NCI-H1436 treated with DMSO at 0.1 percent for 48 hours (cell line): ENCODE data around the gene PCYT2.
"Not testable (repeated sequence)": the region's sequence is repeated elsewhere in the genome, so short reads cannot be mapped to it uniquely, and the experiment has no call there.

Experiments used
- DNase-seq: peaks from one replicate; lab custom pipeline; 2025; lab: John Stamatoyannopoulos, UW

Gene PCYT2

DNA sequence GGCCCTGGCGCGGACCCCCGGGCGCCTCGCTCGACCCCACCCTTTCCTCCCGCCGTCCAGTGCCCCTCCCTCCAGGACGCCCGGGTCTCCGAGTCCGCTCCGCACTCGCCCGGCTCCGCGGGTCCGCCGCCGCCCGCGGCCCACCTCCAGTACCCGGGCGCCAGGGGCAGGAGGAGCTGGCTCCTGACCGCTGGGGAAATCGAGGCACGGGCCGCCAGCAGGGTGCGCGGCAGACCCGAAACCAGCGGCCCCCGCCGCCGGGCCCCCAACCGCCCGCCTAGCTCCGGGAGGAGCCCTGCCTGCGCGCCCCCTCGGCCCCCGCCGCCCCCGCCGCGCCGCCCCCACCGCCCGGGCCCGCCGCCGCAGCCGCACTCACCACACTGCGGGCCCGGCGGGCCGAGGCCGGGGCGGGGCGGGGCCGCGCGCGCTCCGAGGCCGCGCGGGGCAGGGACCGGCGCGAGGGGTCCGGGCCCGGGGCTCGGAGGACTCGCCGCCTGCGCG, 16.0 kb upstream of the PCYT2 start:
- no peak for DNase-seq

DNA sequence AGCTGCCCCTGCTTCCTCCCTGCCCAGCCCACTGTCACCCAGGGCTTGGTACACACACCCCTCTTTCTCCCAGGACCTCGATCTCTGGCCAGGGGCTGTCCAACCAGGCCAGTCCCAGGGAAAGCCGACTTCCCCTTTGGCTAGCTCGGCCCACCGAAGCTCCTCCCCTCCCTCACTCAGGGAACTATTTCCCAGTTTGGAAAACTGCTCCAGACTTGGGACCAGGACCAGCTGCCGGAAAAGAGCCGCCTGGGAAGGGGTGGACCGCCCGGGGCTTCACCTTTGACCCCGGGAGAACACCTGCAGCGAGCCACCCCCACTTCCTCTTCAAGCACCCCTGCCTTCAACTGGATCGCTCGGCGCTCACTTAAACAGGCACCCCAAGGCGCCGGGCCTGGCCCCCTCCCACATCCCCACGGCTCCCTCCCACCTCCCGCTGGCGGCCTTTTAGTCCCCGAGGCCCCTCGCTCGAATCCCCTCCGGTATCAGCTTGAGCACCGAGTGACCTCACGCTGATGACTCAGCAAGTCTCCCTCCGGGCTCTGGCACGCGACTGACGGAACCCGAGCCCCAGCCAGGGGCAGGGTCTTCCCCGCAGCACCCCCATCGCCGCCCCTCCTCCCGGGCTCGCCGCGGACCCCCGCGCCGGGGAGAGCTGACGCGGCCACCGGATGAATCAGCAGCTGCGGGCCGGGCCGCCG, 15.4 kb upstream of the PCYT2 start:
- no peak for DNase-seq

DNA sequence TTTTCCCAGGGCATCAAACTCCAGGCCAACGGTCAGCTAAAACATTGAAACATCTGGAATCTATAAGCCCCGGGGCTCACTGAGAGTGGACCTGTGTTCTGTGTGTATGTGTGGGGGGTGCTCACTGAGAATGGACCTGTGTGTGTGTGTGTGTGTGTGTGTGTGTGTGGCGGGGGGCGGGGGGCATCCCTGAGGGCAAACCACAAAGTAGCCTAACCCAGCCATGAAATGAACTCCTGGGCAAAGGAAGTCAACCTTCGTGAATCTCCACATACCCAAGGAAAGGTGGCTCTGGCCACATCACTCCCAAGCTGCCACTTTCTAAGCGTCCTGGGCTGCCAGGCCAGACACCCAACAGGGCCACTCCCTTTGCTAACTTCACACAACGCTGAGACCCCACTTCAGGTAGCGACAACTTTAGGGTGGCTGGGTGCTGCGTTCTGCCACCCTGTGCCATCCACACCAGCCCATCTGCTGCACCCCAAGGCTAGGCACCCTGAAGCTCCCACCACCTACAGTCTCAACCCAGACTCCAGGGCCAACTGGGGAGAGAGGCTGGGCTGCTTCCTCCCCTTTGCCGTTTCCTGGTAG, 14.8 kb upstream of the PCYT2 start:
- no peak for DNase-seq

DNA sequence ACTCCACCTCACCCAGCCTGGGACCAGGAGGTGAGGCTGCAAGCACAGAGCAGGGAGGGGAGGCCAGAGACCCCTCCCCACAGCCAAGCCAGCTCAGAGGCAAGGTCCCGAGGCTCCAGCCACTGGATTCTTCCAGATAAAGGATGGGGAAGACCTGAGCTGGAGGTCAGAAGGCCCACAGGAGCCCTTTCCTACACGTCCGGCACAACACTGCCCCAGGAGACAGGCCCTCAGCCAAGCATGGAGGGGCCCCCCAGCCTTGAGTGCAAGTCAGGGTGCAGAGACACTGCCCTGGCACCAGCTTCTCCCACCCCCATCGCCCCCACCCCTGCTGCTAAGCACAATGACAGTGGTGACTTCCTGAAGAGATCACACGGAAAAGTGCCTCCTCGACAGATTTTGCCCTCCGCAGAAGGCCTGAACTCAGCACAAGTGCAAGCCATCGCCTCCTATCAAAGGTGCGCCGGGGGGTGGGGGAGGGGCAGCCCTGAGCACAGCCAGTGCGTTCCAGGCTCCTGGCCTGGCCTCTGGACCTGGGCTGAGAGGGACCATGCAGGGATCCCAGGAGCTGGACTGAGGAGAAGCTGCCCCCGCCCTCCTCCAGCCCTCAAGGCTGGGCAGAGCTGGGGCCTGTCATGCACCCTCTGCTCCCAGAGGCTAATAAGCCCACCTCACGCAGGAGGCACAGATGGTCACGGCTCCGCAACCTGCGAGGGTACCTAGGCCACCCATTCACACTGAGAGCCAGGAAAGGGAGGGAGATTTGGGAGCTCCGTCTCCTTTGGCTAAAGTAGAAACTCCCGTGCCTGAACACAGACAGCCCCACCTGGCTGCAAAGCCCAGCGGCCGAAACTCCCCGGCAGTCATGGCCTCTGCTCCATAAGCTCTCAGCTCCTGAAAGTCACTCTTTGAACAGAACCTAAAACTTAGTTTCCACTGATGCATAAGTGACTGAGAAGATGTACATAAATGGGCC, 13.6 kb upstream of the PCYT2 start:
- no peak for DNase-seq

DNA sequence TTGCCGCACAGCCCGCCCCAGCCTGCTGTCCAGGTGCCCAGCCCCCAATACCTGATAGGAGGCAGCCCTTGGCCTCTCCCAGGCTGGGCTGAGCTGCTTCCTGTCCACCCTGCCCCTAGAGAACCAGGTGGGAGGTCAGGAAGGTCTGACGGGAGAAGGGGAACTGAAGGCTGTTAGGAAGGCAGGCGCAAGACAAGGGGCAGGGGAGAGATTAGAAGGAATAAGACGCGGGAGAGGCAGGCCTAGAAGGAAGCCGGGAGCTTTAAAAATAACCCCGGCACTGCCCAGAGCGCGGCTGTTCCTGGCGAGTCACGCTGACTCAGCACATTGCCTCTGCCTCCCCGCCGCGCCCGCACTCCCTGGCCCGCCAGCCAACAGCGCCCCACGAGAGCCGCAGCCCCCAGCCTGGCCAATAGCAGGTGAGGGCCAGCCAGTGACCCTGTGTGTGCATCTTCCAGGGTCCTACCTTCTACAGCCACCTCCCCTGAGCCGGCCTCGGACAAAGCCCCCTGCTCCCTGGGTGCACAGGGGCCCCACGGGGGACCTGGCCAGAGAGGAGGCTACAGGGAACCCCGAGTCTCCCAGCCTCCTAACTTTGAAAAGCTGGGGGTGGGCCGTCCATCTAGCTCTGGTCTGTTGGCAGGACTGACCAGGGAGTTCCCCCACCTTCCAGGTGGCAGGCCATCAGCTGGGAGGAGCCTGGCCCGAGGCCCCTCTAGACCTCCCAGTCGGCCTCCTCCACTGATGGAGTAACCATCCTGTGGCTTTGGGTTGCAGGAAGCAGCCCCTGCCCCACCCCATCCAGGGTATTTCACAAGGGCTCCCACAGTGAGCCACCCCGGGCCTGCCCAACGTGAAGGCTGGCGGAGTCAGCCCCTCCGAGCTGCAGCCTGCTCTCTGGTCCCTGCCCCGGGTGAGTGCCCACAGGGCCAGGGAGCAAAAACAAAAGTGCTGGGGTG, 12.4 kb upstream of the PCYT2 start:
- DNase-seq = no peak

DNA sequence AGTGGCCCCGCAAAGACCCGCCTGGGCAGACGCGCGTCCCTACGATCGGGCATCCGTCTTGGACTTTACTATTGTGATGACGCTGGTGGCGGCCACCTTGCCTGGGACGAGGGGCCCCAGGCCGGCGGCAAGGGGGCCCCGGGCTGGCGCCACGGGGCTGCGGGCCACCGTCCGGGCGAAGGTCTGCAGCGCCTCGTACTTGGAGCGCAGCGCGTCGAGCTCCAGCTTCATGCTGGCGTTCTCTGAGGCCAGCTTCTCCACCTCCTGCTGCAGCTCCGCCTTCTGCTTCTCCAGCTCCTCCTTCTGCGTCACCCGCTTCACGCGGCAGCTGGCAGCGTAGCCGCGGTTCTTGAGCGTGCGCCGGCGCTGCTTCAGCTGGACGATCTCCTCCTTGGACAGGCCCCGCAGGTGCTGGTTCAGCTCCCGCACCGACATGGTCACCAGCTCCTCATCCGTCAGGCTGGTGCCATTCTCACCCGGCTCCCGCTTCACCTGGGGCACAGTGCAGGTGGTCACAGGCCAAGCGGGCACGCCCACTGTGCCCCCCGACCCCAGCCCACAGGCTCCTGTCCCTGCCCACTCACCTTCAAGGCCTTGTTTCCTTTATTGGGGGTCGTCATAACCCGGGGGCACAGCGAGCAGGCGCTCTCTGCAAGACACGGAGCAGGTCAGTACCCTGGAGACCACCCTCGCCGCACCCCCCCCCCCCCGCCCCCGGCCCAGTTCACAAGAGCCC, 11.5 kb upstream of the PCYT2 start:
- no peak for DNase-seq

DNA sequence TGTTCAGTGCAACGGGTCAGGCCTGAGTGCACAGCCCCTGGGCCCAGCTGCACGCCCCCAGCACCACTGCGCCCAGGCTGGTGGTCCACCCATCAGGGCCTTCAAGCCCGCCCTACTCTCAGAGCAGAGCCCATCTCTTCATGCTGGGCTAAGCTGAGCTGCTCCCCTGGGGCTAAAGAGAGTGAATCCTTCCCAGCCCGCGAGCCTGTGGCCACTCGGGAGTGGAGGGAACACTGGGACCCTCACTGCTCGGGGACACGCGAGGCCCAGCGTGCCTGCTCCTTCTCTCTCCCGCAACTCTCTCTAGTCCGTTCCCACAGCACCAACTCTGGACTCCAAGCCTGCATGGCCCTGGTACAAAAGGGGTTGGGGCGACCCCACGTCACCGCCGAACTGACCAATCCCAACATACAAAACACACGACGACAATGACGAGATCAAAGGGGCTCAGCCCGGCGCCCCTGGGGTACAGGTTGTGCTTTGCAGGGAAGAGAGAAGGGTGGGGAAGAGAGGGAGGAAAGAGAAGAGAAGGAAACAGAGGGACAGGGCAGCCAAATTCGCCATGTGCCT, 10.9 kb upstream of the PCYT2 start:
- DNase-seq = no peak

DNA sequence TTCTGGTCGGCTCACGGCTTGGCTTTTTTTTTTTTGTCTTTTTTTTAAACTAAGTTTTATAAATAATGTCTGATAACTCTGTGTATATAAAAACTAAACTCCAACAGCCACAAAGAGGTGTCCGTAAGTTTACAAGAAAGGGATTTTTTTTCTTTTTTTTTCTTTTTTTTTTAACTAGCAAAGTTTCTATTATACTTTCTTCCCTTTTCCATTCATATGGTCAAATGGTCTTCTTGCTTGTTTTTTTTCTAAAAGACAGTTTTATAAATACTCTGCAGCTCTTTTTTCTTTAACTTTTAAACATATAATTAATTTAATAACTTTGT, 10.3 kb upstream of the PCYT2 start:
- DNase-seq = no peak

DNA sequence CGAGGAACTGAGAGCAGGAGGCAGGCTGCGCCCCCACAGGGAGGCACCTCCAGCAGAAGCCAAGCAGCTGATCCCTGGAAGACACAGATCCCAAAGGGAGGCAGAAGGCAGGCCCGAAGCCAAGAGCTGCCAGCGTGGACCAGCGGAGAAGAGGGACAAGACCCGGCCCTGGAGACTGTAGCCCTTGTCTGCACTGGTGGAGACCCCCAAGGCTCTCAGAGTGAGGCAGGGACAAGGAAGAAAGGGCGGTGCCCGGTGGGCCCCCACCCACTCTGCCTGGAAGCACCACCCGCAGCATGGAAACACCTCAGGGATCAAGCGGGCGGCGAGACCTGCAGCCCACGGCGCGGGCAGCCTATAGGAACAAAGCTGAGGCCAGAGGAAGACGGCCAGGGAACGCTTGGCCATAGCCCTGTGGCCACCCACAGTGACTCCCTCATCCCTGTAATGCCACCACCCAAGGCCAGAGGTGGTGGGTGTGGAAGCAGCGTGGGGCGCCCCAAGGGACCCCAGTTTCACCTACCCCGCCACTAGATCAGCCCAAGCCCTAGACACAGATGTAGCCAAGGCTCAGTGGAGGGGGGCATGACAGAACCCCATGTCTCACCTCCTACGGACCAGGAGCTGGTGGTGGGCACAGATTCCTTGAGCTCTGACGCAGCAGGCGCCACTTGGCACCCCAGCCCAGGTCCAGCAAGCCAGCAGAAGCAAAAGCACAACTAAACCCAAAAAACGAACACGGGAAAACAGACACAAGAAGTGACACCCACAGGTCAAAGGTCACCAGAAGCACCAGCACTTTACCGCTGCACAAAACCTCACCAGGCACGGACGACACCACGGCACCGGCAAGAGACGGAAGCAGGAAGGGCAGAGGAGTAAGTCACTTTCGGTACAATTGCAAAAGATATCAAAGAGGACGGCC, 9.7 kb upstream of the PCYT2 start:
- DNase-seq = no peak

DNA sequence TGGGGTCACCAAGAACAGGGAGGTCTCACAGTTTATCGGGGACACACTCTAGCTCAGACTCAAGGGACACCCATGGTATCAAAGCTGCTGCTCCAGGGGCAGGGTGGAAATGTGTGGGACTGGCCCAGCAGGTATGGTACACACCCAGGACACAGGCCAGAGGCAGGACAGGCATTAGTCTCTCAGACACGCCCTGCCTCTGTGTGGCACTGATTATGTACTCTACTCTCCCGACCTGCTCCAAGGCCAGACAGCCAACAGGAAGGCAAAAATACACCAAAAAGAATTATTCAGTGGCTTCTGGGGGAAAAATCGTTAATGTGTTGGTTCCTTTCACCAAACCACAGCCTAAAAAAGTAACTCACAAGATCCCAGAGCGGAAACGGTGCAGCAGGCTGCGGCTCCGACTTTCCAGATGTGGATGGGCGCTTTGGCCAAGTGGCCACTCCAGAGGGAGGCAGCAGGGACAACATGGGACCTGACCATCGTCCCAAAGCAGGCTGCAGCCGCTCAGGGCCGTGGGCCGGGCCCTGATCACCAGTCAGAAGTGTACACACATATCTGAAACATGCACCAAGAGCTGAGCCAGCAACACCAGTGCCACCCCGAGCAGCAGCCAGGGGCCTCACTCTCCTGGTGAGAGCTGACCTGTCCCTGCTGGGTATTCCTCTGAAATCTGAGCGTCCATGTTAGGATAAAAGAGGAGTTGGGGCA, 7.8 kb upstream of the PCYT2 start:
- no peak for DNase-seq

DNA sequence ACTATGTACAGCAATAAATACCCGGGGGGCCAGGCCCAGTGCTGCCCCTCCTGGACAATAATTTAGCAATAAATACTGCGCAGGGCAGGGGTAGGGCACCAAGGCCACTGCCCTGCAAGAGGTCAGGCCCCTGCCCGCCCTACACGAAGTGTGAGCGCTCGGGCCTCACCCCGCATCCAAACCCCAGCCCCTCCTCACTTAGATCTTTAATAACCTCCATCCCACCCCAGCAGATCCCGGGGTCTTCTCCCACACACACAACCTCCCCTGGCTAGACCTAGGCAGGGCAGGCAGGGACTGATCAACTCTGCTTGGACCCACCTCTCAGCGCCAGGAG, 7.1 kb upstream of the PCYT2 start:
- DNase-seq = not testable (repeated sequence)

DNA sequence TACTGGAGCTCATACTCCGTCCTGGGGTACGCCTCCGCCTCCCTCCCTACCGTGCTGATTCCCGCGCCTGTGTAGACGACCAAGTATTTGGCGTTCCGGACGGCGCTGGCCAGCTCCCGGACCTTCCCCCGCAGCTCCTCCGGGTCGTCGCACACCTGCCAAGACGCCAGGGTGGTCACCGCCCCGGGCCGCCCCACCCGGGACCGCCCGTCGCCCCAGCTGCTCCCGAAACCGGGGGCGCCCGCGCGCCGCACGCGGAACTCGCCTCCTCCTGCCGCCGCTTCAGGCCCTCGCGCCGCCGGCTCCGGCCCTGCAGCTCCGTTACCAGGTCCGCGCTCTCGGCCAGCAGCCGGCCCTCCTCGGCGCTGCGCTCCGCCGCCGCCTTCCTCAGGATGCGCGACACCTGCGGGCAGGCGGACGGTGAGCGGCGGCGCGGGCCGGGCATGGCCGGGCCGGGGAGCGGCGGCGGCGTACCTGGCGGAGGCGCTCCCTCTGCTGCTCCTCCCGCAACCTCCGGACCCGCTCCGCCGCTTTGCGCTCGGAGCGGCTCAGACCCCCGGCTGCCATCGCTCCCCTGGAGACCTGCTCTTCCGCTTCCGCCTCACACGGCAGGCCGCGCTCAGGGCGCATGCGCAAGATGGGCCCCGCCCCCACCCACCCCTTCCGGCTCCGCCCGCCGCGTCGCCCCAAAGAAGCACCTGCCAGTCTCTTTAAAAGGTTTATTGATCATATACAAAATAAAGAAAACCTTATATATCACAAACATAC, 6.5 kb upstream of the PCYT2 start, which contains the start of gene SIRT7:
SIRT7 (minus strand) TSS at position 612 of the 768 bp plus-strand sequence; CDS start at position 567, 45 bp downstream.
- peak; percentile 19 for DNase-seq

DNA sequence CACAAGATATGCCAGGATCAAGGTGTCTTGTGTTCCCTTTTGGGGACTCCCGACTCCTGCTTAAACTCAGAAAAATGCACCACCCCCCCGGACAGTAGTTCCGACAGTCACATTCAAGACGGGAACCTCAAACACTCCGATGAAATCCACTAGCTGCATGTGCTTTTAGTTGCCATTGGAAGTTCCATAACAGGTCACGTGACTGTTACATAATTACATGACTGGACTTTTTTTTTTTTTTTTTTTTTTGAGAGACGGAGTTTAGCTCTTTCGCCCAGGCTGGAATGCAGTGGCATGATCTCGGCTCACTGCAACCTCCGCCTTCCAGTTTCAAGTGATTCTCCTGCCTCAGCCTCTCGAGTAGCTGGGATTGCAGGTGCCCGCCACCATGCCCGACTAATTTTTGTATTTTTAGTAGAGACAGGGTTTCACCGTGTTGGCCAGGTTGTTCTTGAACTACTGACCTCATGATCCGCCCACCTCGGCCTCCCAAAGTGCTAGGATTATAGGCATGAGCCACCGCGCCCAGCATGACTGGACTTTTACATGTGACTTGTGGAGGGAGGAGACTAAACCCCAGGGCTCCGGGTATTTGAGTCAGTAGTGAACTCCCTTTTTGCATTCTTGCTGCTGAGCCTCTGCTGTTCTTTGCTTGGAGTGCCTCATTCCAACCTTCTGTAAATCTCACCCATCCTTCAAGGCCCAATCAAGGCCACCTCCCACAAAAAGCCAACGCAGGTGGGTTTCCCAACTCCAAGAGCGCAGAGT, 5.2 kb upstream of the PCYT2 start:
- no peak for DNase-seq

DNA sequence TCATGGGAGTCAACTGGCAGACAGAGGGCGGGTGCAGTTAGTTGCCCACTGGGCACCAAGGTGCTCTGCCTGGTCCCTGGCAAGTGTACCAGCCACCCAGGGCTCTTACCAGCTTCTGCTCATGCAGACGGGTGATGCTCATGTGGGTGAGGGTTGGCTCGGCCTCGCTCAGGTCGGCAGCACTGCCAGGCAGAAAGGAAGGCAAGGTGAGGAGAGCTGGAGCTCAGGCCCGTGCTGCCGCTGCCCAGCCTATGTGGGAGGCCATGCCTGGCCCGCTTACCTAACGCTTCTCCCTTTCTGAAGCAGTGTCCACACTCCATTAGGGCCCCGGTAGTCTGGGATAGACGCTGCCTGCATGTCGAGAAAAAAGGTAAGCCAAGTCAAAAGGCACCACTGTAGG, 4.1 kb upstream of the PCYT2 start:
- no peak for DNase-seq

DNA sequence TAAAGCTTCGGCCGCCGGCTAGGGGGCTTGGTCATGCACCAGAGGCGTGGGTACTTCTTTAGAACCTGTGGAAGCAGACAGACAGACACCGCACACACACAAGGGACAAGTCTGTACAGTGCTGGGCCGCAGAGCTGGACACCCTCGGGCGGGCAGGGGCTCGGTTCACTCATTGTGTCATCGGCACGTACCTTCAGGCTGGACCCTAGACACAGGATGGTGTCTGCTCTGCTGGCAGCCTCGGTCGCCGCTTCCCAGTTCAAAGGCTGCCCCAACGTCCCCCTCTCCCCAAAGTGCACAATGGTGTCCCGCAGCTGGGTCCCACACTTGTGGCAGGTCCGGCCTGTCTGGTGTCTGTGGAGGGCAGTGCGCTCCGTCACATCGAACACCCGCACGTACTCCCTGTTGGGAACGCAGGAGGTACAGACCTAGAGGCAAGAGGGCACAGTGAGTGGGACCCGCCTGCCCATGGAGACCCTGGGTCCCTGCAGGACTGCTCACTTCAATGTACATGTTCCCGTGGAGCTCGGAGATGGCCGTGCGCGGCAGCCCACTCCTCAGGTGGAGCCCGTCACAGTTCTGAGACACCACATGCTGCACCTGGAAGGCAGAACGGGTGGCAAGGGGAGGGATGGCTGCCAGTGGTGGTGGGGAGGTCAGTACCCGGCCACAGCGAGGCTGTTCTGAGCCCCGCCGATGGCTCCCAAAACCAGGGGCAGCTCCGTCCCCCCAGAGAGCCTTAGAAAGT, 3.1 kb upstream of the PCYT2 start:
- no peak for DNase-seq

DNA sequence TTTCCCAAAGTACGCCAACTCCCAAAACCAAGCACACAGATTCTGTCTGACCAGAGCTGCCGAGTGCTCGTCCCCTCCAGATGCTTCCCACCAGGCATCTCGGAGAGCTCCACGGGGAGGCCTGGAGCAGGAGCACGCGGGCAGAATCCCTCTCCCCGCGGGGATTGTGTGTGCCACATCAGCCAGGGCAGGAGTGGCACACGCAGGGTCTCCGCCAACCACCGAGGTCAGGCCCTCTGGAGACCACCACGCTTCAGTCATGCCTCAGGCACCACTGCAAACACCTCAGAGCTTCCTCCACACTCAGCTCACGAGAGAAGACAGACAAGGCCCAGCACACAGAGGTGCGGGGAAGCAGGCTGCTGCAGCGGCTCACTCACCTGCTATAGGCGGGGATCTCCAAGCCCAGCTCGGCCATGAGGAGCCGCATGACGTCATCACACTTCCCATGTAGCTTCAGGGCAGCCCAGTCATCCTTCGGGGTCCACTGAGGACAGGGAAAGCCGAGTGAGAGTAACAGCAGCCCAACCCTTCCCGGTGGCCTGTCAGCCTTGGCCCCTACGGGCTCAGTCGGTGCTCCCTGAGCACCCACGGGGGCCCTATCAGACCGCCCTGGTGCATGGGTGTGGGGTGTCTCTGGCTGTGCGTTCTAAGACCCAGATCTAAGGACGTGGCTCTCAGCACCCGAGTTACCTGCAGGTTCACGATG, 2.3 kb upstream of the PCYT2 start:
- DNase-seq = no peak
